NCI-H748 (cell line): ENCODE data around the gene GABPB1.
A peak's percentile ranks its signal among the peaks of the same experiment; 100 is the strongest.
"Not testable (repeated sequence)": the region's sequence is repeated elsewhere in the genome, so short reads cannot be mapped to it uniquely, and the experiment has no call there.

Experiments
- DNase-seq: peaks from one replicate; lab custom pipeline; 2025; ENCODE audit not compliant: unreplicated experiment; lab: John Stamatoyannopoulos, UW

GABPB1 gene

GRCh38 chr15:50354838-50355618, at the start of gene GABPB1:
Gene GABPB1, minus strand, starts transcription at chr15:50355198. Its CDS starts 45,400 bp downstream, at chr15:50309798.
- peak; percentile 91 for DNase-seq

GRCh38 chr15:50391561-50391960, 36.6 kb upstream of the GABPB1 start:
- not testable (repeated sequence) for DNase-seq

GRCh38 chr15:50390554-50391264, 35.7 kb upstream of the GABPB1 start:
- no peak for DNase-seq

GRCh38 chr15:50382408-50382807, 27.4 kb upstream of the GABPB1 start:
- DNase-seq = not testable (repeated sequence)

- no peak for DNase-seq
Observed at GRCh38 chr15:50381438-50381837, 26.4 kb upstream of the GABPB1 start.

GRCh38 chr15:50380089-50380488, 25.1 kb upstream of the GABPB1 start:
- no peak for DNase-seq

- DNase-seq = not testable (repeated sequence)
Observed at GRCh38 chr15:50379413-50379812, 24.4 kb upstream of the GABPB1 start.

GRCh38 chr15:50378776-50379175, 23.8 kb upstream of the GABPB1 start:
- no peak for DNase-seq

GRCh38 chr15:50377867-50378751, 23.1 kb upstream of the GABPB1 start:
- DNase-seq = no peak

GRCh38 chr15:50369564-50369963, 14.6 kb upstream of the GABPB1 start:
- DNase-seq = not testable (repeated sequence)

- no peak for DNase-seq
Observed at GRCh38 chr15:50365971-50366370, 11.0 kb upstream of the GABPB1 start.

GRCh38 chr15:50365570-50365969, 10.6 kb upstream of the GABPB1 start:
- DNase-seq = no peak

- DNase-seq = no peak
Observed at GRCh38 chr15:50363612-50364011, 8.6 kb upstream of the GABPB1 start.

GRCh38 chr15:50361756-50362155, 6.8 kb upstream of the GABPB1 start:
- no peak for DNase-seq

GRCh38 chr15:50358845-50359244, 3.8 kb upstream of the GABPB1 start:
- DNase-seq = peak; percentile 7

GRCh38 chr15:50355980-50356379, 982 bp upstream of the GABPB1 start:
- DNase-seq = peak; percentile 0

GRCh38 chr15:50355619-50355905, 564 bp upstream of the GABPB1 start:
- DNase-seq = no peak

GRCh38 chr15:50353975-50354837, 792 bp downstream of the GABPB1 start:
- DNase-seq = peak; percentile 60

GRCh38 chr15:50353251-50353974, 1.6 kb downstream of the GABPB1 start:
- no peak for DNase-seq

GRCh38 chr15:50350621-50351020, 4.4 kb downstream of the GABPB1 start:
- DNase-seq = no peak
